DMS53 treated with DMSO at 0.1 percent for 48 hours (cell line): Measurements from ENCODE around the gene GDF2.

Source experiments
- DNase-seq: peaks from one replicate; lab custom pipeline; 2025; ENCODE audit not compliant: unreplicated experiment; lab: John Stamatoyannopoulos, UW

The GDF2 gene

DNA sequence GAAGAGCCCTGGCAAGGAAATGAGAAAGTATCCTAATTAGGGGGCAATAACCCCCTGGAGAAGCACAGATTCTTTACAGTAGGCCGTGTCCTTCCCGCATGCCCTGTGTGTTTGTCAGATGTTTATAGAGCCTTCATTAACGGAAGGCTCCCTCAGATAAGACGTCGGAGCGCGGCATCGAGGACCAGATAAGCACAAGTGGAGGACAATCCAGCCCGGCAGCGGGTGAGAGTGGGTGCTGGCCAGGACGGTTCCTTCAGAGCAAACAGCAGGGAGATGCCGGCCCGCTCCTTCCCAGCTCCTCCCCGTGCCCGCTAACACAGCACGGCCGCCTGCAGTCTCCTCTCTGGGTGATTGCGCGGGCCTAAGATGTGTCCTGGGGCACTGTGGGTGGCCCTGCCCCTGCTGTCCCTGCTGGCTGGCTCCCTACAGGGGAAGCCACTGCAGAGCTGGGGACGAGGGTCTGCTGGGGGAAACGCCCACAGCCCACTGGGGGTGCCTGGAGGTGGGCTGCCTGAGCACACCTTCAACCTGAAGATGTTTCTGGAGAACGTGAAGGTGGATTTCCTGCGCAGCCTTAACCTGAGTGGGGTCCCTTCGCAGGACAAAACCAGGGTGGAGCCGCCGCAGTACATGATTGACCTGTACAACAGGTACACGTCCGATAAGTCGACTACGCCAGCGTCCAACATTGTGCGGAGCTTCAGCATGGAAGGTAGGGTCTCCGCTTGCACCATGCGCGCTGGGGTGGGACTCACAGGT is at the start of gene GDF2:
TSS of gene GDF2 (plus strand) at position 155 of the 762 bp plus-strand sequence. CDS start at position 370, 215 bp downstream.
- no peak for DNase-seq

GRCh38 chr10:47276071-47276470 is 46.2 kb upstream of the GDF2 start:
- no peak for DNase-seq

DNA sequence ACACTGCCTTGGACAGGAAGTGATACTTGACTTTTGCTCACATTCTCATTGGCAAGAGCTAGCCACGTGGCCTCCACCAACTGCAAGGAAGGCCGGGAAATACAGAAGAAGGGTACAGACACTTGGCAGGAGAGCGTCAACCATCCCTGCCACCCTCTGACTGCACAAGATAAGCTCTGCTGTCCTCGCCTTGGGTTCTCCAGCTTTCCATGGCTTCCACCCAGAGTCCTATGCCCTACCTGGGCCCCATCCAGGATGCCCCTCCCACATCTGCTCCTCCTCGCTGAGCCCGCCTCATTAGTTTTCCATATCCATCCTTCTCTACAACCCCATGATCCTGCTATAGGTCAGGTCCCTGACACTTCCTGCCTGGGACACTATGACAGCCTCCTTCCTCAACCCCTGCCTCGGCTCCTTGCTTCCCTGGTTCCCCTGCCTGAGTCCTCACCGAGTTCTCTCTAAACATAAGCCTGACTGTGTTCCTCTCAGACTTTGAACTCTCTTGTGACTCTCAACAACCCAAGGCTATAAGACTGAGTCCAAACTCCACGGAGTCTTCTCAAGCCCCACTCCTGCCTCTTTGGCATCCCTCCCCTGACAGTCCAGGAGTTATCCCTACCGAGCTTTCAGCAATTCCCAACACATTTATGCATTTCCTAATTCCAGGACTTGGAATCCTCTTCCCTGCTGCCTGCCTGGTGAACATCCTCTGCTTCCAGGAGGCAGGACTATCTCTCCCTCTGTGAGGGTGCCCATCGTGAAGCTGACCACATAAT is 45.5 kb upstream of the GDF2 start:
- DNase-seq: no peak

- DNase-seq: no peak
Observed at GRCh38 chr10:47277352-47278151, 44.7 kb upstream of the GDF2 start.

- no peak for DNase-seq
Observed at GRCh38 chr10:47278152-47278473, 44.1 kb upstream of the GDF2 start.

- DNase-seq: no peak
Observed at GRCh38 chr10:47278720-47279119, 43.5 kb upstream of the GDF2 start.

DNA sequence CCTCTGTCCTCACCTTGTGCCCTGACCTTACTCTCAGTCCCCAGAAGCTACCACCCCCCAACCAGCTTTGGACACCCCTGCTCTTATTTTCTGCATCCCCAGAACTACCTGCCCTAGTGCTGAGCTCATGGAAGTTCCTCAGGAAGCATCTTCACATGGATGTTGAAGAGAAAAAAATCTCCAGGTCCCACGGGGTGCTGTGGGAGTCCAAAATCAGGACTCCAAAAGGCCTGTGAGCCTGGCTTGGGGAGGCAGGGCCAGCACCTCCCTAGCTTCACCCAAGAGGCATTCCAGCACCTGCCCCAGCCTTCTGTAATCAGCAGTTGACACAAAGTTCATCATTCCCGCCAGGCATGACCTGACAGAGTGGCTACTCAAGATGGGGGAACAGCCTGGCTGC is 43.0 kb upstream of the GDF2 start:
- no peak for DNase-seq

DNA sequence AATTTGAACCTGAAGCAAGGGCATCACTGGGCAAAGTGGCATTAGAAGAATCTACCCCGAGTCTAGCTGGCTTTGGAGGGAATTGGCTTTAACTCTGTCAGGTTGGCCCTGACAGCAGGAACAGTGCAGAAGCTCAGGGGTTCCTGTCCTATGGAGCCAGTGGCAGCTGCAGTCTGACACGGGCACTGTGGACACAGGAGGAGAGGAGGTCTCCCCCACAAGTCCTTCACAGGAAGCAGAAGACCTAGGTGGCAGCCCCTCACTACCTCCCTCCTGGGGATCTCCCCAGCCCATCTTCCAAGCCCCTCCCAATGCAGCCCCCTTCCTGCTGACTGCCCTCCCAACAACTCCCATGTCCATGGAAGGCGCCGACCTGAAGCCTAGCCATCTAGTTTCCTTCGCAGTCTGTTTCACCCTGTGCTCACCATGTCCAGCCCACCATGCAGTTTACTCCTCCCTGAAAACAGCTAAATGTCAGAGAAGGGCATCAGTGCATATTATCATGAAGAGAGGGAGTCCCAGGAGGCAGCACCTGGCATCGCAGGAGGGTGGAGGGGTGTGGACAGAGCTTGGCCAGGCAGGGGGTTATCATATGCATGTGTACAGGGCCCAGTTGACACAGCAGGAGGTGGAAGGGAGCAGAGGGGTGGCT is 40.1 kb upstream of the GDF2 start:
- no peak for DNase-seq

DNA sequence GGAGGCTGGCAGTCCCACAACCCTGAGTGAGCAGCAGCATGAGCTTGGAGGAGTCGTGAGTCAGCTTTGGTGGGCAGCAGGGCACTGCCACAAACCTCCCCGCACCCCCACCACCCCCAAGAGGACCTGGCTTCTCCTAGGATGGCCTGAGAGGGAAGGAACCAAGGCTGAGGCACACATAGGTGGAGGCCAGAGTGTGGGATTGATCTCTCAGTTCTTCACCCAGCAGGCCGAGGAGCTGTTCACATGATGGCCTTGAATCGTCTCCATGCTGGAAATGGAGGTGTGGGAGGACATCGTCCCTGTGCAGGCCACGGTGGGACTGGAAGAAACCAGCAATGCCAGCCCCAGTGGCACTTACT is 39.6 kb upstream of the GDF2 start:
- no peak for DNase-seq

DNA sequence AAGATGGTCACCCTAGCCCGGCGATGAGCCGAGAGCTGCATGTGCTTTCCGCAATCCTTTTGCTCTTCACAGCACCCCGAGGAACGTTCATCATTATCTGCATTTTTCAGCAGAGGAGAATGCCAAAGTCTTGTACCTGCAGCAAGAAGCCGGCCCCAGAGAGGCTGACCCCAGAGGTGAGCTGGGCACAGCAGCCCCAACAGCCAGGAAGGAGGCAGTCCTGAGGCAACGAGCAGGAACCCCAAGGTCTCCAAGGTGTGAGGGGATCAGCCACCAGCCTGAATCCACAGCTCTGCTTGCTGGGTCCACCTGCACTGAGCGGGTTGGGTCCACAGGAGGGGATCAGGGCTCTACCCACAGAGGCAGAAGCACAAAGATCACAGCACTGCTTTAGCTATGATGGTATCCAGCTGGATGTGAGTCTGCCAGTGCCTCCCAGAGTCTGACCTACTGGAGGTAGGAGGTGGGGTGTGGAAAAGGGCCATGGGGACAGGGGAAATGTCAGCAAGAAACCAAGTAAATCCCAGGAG is 39.1 kb upstream of the GDF2 start:
- no peak for DNase-seq

- no peak for DNase-seq
Observed at GRCh38 chr10:47283848-47284247, 38.4 kb upstream of the GDF2 start.

- no peak for DNase-seq
Observed at GRCh38 chr10:47285381-47286115, 36.7 kb upstream of the GDF2 start.

DNA sequence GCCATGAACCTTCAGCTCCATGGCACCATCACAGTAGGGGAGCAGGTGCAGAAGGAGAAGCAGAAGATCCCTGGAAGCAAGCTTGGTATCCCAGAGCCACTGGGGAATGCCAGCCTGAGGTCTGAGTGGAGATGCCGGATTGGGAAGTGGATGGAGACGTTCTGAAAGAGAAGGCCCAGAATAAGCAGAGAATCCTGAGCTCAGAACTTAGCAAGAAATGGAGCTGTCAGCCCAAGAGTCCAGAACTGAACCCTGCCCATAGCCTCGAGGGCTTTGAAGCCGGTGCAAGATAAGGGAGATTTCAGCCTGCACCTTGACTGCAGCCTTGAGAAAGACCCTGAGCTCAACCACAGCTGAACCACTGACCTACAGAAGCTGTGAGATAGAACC is 36.1 kb upstream of the GDF2 start:
- DNase-seq: no peak

DNA sequence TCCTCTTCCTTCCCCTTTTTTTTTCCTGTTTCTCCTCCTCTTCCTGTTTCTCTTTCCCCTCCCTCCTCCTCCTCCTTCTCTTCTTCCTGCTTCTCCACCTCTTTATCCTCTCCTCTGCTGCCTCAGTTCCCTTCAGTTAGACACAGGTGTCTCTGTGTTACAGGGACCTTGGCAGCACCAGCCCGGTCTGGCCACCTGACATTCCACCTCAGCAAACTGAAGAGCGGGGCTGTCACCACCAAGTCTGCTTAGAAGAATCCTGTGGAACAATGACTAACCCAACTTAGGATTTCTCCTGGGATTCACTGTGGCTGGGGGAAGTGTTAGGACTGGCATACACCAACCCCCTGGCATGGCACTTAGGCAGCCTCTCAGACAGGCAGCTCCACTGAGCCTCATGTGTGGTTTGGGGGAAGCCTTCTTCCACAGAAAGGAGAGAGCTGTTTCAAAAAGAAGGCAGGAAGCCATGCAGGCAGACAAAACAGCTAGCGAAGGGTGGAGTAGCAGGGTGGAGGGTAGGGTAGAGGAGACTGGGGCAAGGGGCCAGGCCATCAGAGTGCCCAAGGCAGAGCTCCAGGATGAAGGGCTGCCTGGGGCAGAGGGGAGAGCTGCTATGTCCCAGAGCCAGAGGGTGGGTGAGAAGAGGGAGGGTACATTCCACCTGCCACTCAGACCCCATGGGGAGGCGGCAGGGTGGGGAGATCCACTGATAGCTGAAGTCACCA is 35.5 kb upstream of the GDF2 start:
- DNase-seq: no peak

- no peak for DNase-seq
Observed at GRCh38 chr10:47287365-47287802, 34.9 kb upstream of the GDF2 start.

GRCh38 chr10:47287805-47288204 is 34.4 kb upstream of the GDF2 start:
- DNase-seq: no peak

DNA sequence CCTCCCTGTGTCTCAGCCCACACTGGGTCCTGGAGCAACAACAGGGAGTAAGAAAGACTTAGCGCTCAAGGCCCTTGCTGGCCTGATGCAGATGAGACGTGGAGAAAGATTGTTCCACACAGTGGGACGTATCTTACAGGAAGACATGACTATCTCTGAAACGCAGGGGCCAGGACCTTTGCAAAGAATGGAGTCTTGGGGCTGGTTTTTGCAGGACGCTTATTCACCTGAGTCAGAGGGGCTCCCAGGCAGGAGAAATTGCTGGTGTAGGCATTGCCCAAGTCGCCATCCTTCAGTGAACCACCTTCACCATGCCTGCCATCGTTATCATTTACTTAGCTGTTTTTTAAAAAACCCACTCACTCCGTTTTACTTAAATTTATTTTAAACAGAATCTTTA is 34.0 kb upstream of the GDF2 start:
- no peak for DNase-seq

GRCh38 chr10:47288916-47289495 is 33.2 kb upstream of the GDF2 start:
- no peak for DNase-seq

DNA sequence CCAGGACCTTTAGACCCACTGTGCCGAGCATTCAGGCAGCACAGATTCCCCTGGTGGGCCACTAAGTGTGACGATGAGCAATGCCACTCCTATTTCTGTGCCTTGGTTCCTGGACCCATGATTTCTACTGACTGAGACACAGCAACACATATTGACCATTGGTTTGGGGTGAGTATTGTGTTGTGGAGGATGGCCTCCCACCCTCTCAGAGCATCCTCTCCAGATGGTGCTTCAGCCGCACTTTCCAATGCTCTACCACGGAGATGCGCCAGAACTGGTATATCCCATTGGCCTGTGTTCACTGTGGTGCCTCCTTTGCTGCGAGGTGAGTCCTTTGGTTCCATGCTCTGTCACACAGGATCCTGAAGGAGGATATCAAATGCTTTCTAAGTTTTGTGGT is 32.3 kb upstream of the GDF2 start:
- no peak for DNase-seq
